ELR (cell line): ENCODE measurements around the gene MPHOSPH10.
"Not testable (repeated sequence)": the region's sequence is repeated elsewhere in the genome, so short reads cannot be mapped to it uniquely, and the experiment has no call there.

Experiments
- DNase-seq: peaks from one replicate; pipeline ENCODE4 v3.0.0-alpha.2; 2015; ENCODE audit warnings: low read depth

The MPHOSPH10 gene

DNA sequence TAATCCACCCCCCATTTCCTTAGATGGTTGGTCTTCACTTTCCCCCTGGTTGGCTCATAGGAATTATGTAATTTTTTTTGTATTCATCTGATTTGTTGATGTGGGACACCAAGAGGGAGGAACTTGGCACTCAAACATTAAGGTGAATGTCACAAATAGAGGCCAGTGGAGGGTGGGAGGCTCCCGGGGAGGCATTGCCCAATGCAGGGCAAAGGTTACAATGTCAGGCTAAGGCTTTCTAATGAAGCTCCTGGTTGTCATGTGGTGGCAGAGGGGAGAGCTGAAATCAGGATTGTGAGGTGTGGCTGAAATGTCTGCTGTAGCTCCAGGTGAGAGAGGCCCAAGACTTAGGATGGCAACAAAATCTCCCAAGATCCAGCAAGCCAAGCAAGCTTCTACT, 42.7 kb downstream of the MPHOSPH10 start:
- DNase-seq: no peak

DNA sequence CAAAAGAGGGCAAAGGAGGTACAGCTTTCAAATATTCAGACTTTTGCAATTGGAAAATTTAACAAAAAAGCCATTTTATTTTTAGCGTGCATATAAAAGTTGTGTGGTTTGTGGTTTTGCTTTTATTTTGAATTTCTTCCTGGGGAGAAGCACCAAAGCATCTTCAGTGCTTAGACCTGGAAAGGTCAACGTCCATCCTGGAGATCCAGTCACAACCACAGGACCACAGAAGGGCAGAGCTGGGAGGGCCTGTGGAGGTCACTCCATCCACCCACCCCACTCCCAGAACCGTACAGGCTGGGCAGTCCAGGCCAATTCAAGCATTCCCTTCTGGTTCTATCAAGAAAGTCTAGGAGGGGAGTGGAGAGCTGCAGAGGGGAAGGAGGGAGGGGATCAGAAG, 43.8 kb downstream of the MPHOSPH10 start:
- no peak for DNase-seq

DNA sequence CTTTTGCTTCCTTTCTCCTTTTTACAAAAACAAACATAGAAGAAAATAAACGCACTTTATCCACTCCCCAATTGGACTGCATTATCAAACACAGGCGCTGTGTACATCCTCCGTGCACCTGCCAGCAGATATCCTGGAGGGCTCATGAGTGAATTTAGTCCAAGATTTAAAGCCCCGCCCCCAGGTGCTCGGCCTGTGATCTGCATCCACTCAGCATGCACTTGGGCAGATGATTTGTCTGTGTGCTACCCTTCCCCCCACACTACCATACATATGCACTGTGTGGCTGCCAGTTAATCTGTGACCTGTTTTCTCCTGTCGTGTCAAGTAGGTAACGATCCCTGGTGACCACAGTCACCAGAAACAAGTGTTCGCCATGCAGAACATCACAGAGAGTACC, 48.4 kb downstream of the MPHOSPH10 start:
- not testable (repeated sequence) for DNase-seq

DNA sequence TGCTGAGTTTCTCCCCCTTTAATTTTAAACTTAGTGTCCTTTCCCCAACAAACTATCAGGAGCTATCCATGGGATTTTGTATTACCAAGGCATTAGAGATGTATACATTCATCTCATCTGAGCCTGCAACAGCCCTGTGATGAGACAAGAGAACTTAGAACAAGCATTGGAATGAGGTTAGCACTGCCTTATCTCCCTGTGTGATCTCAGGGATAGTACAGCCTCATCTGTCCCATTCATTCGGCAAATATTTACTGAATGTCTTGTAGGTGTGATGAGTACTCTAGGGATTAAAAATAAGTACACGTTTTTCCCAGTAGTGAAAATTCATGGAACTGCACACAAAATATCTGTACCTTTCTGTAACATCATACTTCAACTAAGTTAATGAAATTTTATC, 50.9 kb downstream of the MPHOSPH10 start:
- peak; percentile 40 for DNase-seq

DNA sequence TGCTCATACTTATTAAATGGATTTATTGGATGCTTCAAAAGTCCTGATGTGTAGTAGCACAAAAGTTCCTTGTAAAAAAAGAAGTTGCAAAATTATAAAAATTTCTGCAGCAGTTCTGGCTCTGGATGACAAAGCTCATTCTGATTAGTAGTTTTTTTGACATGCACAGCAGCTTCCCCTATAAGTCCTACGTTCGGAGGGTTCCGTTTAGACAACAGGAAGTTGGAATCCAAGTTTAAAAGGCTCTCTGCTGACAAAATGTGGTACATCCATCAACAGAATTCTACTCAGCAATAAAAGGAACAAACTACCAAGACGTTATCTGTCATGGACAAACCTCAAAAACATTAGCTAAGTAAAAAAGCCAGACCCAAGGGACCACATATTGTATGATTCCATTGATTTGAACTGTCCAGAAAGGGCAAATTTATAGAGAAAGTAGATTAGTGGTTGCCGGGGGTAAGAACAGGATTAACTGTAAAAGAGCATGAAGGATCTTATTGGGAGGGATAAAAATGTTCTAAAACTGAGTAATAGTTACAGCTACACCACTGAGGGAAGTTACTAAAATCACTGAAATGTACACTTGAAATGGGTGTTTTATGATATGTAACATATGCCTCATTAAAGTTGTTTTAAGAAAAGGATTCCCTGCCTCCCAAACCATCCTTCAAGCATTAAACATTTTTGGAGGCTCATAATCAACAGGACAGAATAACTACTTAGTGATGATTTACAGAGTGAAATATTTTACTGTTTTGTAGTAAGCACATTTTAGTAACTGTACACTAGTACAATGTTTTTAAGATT, 53.1 kb downstream of the MPHOSPH10 start:
- not testable (repeated sequence) for DNase-seq

DNA sequence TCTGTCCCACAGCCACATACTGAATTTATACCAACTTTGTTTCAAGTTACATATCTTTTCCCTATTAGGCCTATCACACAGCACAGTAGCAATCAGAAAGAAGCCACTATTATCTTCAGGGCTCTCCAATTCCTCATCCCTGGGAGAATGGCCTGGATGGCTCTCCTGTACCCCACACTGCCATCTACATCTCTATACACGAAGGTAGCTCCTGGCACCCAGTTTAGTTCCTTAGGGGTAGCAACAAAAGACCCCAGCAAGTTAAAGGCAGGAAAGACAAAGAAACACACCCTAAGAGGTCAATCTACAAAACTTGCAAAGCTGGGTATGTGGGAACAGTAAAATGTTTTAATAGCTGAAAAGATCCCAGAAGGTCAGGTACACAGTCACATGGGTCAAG, 56.5 kb downstream of the MPHOSPH10 start:
- DNase-seq: no peak

DNA sequence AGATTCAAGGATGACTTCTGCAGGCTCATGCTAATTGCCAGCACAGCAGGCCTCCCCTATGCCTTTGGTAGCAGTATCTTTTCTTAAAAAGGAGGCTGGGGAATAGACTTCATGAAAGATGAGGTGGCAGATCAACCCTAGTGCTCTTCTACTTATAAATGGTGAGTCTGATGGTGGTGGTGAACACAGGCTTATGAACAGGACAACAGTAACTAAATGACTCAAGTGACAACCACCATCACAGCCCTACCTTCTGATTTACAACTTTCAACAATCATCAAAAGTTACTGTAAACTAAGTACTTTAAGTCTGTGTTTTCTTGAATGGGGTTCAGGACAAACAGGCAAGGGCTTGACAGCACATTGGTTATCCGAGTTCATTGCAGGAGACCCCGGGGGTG, 57.2 kb downstream of the MPHOSPH10 start:
- DNase-seq: no peak

DNA sequence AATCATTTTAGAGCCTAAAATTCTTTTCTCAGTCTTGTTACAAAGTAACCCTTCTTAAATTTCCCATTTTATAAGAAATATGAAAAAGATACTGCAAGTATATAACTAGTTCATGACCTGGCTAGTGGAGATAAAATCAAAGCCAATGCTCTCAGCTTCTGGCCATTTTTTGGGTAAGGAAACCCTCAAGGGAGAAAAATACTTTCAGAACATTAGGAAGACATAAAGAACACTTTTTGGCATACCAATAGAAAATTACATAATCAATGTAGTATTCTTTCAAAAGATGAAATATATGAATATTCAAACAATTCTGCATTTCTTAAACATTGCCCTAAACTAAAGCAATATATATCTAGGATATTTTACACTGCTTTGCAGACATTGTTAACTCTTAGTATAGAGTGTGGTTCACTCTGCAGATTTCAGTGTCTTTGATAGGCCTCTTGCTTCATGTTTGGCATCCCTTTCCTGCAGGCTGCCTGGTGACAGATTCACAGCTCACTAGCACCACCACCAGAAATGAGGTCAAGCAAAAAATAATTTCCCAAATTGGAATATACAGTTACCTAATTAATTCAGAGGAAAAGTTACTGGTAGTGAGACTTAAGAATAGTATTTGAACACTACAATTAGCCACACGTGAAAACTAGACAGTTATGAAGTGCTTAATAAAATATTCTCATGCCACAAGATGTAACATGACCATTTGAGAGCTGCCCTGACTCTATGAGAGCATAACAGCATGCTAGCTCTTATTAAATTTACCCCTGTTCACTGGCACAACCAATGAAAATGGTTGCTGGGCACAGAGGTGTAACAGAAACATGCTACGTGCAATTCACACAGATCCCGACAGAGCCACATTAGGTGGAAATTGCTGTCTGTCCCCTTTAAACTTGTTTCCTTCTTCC, 60.5 kb downstream of the MPHOSPH10 start:
- DNase-seq: peak; percentile 25

DNA sequence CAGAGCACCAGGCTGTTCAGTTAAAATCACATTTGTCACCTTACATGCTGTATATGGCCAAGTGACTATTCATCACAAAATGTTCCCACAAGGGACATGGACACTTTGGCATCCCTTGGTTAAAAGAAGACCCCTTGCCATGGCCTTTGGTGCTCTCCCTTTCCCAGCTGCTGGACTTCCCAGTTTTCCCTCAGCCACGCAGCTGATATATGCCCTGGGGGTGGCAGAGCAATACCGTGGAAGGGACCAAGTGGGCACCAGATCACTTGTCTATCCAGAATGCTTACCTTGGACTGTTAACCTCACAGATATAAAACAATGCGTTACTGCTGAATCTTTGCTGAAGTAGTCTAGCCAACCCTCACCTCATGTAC, 61.1 kb downstream of the MPHOSPH10 start:
- DNase-seq: no peak
